Heart right ventricle (tissue), 16 donors: Measurements from ENCODE around the gene SSBP2. TPM values are rescaled to one million over a fixed set of nuclear protein-coding genes. Genes with fewer than 3 reads are reported as not detected.

Experiments
- ATAC-seq, 8 donors: fragments of 200-7000 bp; cut with Tn5 transposase; one replicate each; pipeline ENCODE4 v1.9.1; 2020; ENCODE audit warnings: mild to moderate bottlenecking in 8 of 8, moderate library complexity in 8 of 8, moderate number of reproducible peaks in 1 of 8
- DNase-seq, 2 donors: peaks; one replicate each; pipeline ENCODE4 v3.0.0-alpha.2; 2020
- H3K27ac ChIP-seq, 10 donors: fragments of 200-600 bp; sonication (generic) in 2 of 10; one replicate each; pipeline versions ENCODE4 v1.5.0 to v1.8.0; 2020 to 2022; ENCODE audit warnings: mild to moderate bottlenecking in 3 of 10
- H3K27me3 ChIP-seq, 7 donors: fragments of 200-600 bp; one replicate each; pipeline ENCODE4 v1.8.0; 2021 to 2022; ENCODE audit warnings: mild to moderate bottlenecking in 2 of 7
- H3K36me3 ChIP-seq, 9 donors: fragments of 200-600 bp; sonication (generic) in 1 of 9; one replicate each; pipeline versions ENCODE4 v1.5.0 to v1.8.0; 2020 to 2022; ENCODE audit warnings: mild to moderate bottlenecking in 2 of 9
- H3K4me1 ChIP-seq, 9 donors: fragments of 200-600 bp; sonication (generic) in 1 of 9; one replicate each; pipeline versions ENCODE4 v1.5.0 to v1.8.0; 2020 to 2022; ENCODE audit warnings: mild to moderate bottlenecking in 4 of 9
- H3K4me3 ChIP-seq, 10 donors: fragments of 200-600 bp; sonication (generic) in 2 of 10; one replicate each; pipeline versions ENCODE4 v1.5.0 to v1.8.0; 2020 to 2022; ENCODE audit warnings: mild to moderate bottlenecking in 7 of 10, moderate library complexity in 2 of 10
- H3K9me3 ChIP-seq, 11 donors: fragments of 200-600 bp in 10 of 11; sonication (generic) in 2 of 11; one replicate each; pipeline versions ENCODE4 v1.5.0 to v1.8.0; 2013 to 2022; ENCODE audit warnings: mild to moderate bottlenecking in 2 of 11, control low read depth in 1 of 11, moderate library complexity in 1 of 11
- CTCF ChIP-seq, 9 donors: fragments of 200-600 bp; sonication (generic) in 2 of 9; IDR thresholded peaks; one replicate each; pipeline versions ENCODE4 v1.5.0 to v1.8.0; 2021 to 2022; ENCODE audit warnings: antibody characterized with exemption in 9 of 9, mild to moderate bottlenecking in 5 of 9, moderate library complexity in 1 of 9
- WGBS, 2 donors: extraction: QIAGEN DNeasy Blood & Tissue Kit; methylation state at CpG; one replicate each; pipeline ENCODE4 v1.1.7; 2013; ENCODE audit warnings: inconsistent platforms in 1 of 2; 5-methylcytosine and 5-hydroxymethylcytosine counted together
- intact Hi-C, 10 donors: fragments of 100-400 bp; cut with DNase I; formaldehyde crosslinking; loops; one replicate each; pipeline versions ENCODE4 v1.11.1 to v1.14.2; 2022
- polyA plus RNA-seq, 2 donors: library from polyadenylated mRNA; stranded (reverse); fragments of 200-250 nt; gene quantifications; one replicate each; pipeline ENCODE4 v1.2.3, GENCODE V29; 2013
- total RNA-seq, 10 donors: library from RNA; stranded (reverse); fragmentation: NEBNext Ultra II Directional in 3 of 10; extraction: Animal tissue kit (Norgen Biotek cat#: 25700) in 3 of 10; gene quantifications; one replicate each; pipeline versions ENCODE4 v1.2.1 to v1.2.4, GENCODE V29; 2021 to 2023
- donor health status: Arrhythmogenic right ventricular cardiomyopathy.
- donor health status: ischemic (EF 13 %, LVEDD 7.1; RV severe dilation, severe dysfunction).
- donor health status: healthy with polysubstance abuse.
- donor health status: DM: no; HTN: yes; CAD: no.
- donor health status: DM: no; HTN: no; CAD: no.
- donor health status: ischemic (EF 25% LVEDD 6.9; RV normal size, moderate dysfunction).
- donor health status: ischemic (EF 25% LVEDD 5.7; RV mildly dilated, moderate dysfunction).
- donor health status: healthy.
- donor health status: DM: yes; HTN: yes; CAD: no.
- donor health status: Ischemic cardiomyopathy.
- donor health status: ischemic (EF 35%, LVEDD 5.7; RV mildly dilated, moderate dysfunction).
- donor health status: nonischemic (EF 11% LVEDD 7.7; RV severe dilation, severe dysfunction).
- donor health status: DM: yes; HTN: yes; CAD: no.
- donor health status: PGD.
- donor health status: ischemic (EF 29% LVEDD 5.4; RV normal size, mild dysfunction).
- donor health status: nonischemic (EF 23%, LVEDD 6.1; RV moderate dilation, normal function).

The SSBP2 gene
- total and polyA plus RNA-seq, 12 donors: 24.2 to 85.9 (median 52.0) TPM

- DNase-seq (no peak), ATAC-seq (peak in 1 of 8 donors; percentile 55)
- H3K27me3 ChIP-seq: no peaks in the 10 kb centered on the region
- H3K4me3 ChIP-seq: no peak overlapping the region
- TF ChIP-seq CTCF (IDR thresholded peaks at IDR 0.05): no peak
- intact Hi-C loops: no loop called here
- peaks cover 0 to 10% (median 0%) of the 10 kb centered on the region in 11 donors for H3K9me3 ChIP-seq
- no peak overlapping the region for H3K27ac ChIP-seq
- peaks cover 0 to 19% (median 9%) of the 10 kb centered on the region in 9 donors for H3K4me1 ChIP-seq
- 33 to 35% methylated on average over 1 of the region's 1 CpG for WGBS, 2 donors
- no peaks in the 10 kb centered on the region for H3K36me3 ChIP-seq
Observed at GRCh38 chr5:81579262-81579924, 171.5 kb downstream of the SSBP2 start.

DNA sequence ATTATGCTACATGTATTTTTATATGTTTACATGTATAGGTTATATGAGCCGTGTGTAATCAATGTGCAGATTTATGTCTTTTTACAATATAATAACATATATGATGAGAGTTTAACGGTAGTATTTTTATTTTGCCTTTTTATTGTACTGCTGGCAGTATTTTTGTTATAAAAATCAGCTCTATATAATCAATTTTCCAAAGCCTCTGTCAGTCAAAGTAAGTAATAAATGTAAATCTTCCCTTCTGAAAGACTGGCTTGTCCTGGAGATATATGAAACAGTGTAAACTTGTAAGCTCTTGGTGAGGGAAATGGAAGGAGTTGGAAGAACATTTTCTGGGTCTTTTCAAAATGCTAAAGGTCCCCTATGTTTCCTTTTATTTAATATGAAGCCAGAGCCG lies 173.8 kb downstream of the SSBP2 start:
- H3K9me3 ChIP-seq: peaks cover 0 to 13% (median 0%) of the 10 kb centered on the region in 11 donors
- ATAC-seq (no peak), DNase-seq (no peak)
- peaks cover 0 to 6% (median 0%) of the 10 kb centered on the region in 9 donors for H3K36me3 ChIP-seq
- H3K27ac ChIP-seq: no peak overlapping the region
- no peak overlapping the region for H3K4me3 ChIP-seq
- no peak for TF ChIP-seq CTCF (IDR thresholded peaks at IDR 0.05)
- 91 to 95% methylated on average over 3 of the region's 3 CpGs for WGBS, 2 donors
- intact Hi-C loops: no loop called here
- no peaks in the 10 kb centered on the region for H3K27me3 ChIP-seq
- peaks cover 0 to 15% (median 7%) of the 10 kb centered on the region in 9 donors for H3K4me1 ChIP-seq

- DNase-seq (no peak), ATAC-seq (no peak)
- TF ChIP-seq CTCF (IDR thresholded peaks at IDR 0.05): no peak
- Histone ChIP-seq H3K4me3 (no peak overlapping the region), H3K4me1 (peaks cover 0 to 15% (median 7%) of the 10 kb centered on the region in 9 donors), H3K9me3 (peaks cover 0 to 13% (median 0%) of the 10 kb centered on the region in 11 donors), H3K36me3 (peaks cover 0 to 6% (median 0%) of the 10 kb centered on the region in 9 donors), H3K27me3 (no peaks in the 10 kb centered on the region), H3K27ac (no peak overlapping the region)
- intact Hi-C loops: no loop called here
- 87 to 92% methylated on average over 1 of the region's 1 CpG for WGBS, 2 donors
Observed at GRCh38 chr5:81575924-81576323, 175.0 kb downstream of the SSBP2 start.

- intact Hi-C loops: no loop called here
- no peak for TF ChIP-seq CTCF (IDR thresholded peaks at IDR 0.05)
- no peaks in the 10 kb centered on the region for H3K27me3 ChIP-seq
- no peak overlapping the region for H3K27ac ChIP-seq
- no peak for DNase-seq
- peaks cover 0 to 13% (median 0%) of the 10 kb centered on the region in 11 donors for H3K9me3 ChIP-seq
- H3K4me3 ChIP-seq: no peak overlapping the region
- no peaks in the 10 kb centered on the region for H3K4me1 ChIP-seq
- no peak for ATAC-seq
- peaks cover 0 to 6% (median 0%) of the 10 kb centered on the region in 9 donors for H3K36me3 ChIP-seq
Observed at GRCh38 chr5:81572201-81572600, 178.7 kb downstream of the SSBP2 start.
